Duodenal mucosa (tissue), 2 donors: ENCODE results near the gene GULP1.

ENCODE experiments used
- H3K27ac ChIP-seq: one replicate; pipeline ENCODE4 v1.7.0; 2013; ENCODE audit warnings: low read depth, low read length
- H3K27me3 ChIP-seq, 2 donors: one replicate each; pipeline ENCODE4 v1.7.0; 2013; ENCODE audit warnings: low read length in 2 of 2, control low read depth in 1 of 2; ENCODE audit not compliant: insufficient read depth in 2 of 2, control insufficient read depth in 1 of 2
- H3K36me3 ChIP-seq, 2 donors: one replicate each; pipeline ENCODE4 v1.7.0; 2013; ENCODE audit warnings: low read length in 2 of 2, control low read depth in 1 of 2; ENCODE audit not compliant: insufficient read depth in 2 of 2, control insufficient read depth in 1 of 2
- H3K4me1 ChIP-seq, 2 donors: one replicate each; pipeline ENCODE4 v1.7.0; 2013; ENCODE audit warnings: low read length in 2 of 2, control low read depth in 1 of 2; ENCODE audit not compliant: insufficient read depth in 2 of 2, control insufficient read depth in 1 of 2
- H3K4me3 ChIP-seq, 2 donors: one replicate each; pipeline ENCODE4 v1.7.0; 2013; ENCODE audit warnings: low read length in 2 of 2, low read depth in 1 of 2
- H3K9ac ChIP-seq, 2 donors: one replicate each; pipeline ENCODE4 v1.7.0; 2013; ENCODE audit warnings: low read length in 2 of 2, low read depth in 1 of 2
- H3K9me3 ChIP-seq, 2 donors: one replicate each; pipeline ENCODE4 v1.7.0; 2013; ENCODE audit warnings: low read length in 2 of 2, control low read depth in 1 of 2; ENCODE audit not compliant: control insufficient read depth in 1 of 2

Gene GULP1

GRCh38 chr2:188306271-188306670 lies 14.6 kb downstream of the GULP1 start:
- H3K9ac ChIP-seq: no peak overlapping the region
- H3K4me3 ChIP-seq: no peak overlapping the region
- H3K27ac ChIP-seq: no peak overlapping the region
- H3K4me1 ChIP-seq: no peaks in the 10 kb centered on the region
- H3K36me3 ChIP-seq: no peaks in the 10 kb centered on the region
- H3K27me3 ChIP-seq: no peaks in the 10 kb centered on the region
- H3K9me3 ChIP-seq: no peaks in the 10 kb centered on the region

- Histone ChIP-seq H3K27me3 (no peaks in the 10 kb centered on the region), H3K9me3 (no peaks in the 10 kb centered on the region), H3K4me1 (no peaks in the 10 kb centered on the region), H3K4me3 (no peak overlapping the region), H3K27ac (no peak overlapping the region), H3K36me3 (no peaks in the 10 kb centered on the region), H3K9ac (no peak overlapping the region)
Observed at GRCh38 chr2:188307850-188308283, 16.2 kb downstream of the GULP1 start.

- no peaks in the 10 kb centered on the region for H3K36me3 ChIP-seq
- no peak overlapping the region for H3K27ac ChIP-seq
Observed at GRCh38 chr2:188308483-188308882, 16.8 kb downstream of the GULP1 start.

GRCh38 chr2:188309364-188309763 lies 17.7 kb downstream of the GULP1 start:
- H3K9ac ChIP-seq: no peak overlapping the region
- H3K27me3 ChIP-seq: no peaks in the 10 kb centered on the region
- no peaks in the 10 kb centered on the region for H3K4me1 ChIP-seq
- no peaks in the 10 kb centered on the region for H3K36me3 ChIP-seq
- no peaks in the 10 kb centered on the region for H3K9me3 ChIP-seq
- no peak overlapping the region for H3K27ac ChIP-seq
- no peak overlapping the region for H3K4me3 ChIP-seq

More at GRCh38 chr2:188308483-188308882, 16.8 kb downstream of the GULP1 start:
- H3K9me3 ChIP-seq: no peaks in the 10 kb centered on the region
- no peaks in the 10 kb centered on the region for H3K27me3 ChIP-seq
- H3K4me3 ChIP-seq: no peak overlapping the region
- no peak overlapping the region for H3K9ac ChIP-seq
- no peaks in the 10 kb centered on the region for H3K4me1 ChIP-seq

GRCh38 chr2:188314314-188315054 lies 22.8 kb downstream of the GULP1 start:
- Histone ChIP-seq H3K27ac (no peak overlapping the region), H3K4me1 (no peaks in the 10 kb centered on the region)

GRCh38 chr2:188315750-188316149 lies 24.1 kb downstream of the GULP1 start:
- Histone ChIP-seq H3K9me3 (no peaks in the 10 kb centered on the region), H3K4me1 (no peaks in the 10 kb centered on the region), H3K4me3 (no peak overlapping the region), H3K27me3 (no peaks in the 10 kb centered on the region), H3K9ac (no peak overlapping the region), H3K36me3 (no peaks in the 10 kb centered on the region), H3K27ac (no peak overlapping the region)

More at GRCh38 chr2:188314314-188315054, 22.8 kb downstream of the GULP1 start:
- H3K36me3 ChIP-seq: no peaks in the 10 kb centered on the region
- H3K4me3 ChIP-seq: no peak overlapping the region
- no peaks in the 10 kb centered on the region for H3K9me3 ChIP-seq
- no peaks in the 10 kb centered on the region for H3K27me3 ChIP-seq
- H3K9ac ChIP-seq: no peak overlapping the region

- no peaks in the 10 kb centered on the region for H3K27me3 ChIP-seq
- no peaks in the 10 kb centered on the region for H3K4me1 ChIP-seq
- no peaks in the 10 kb centered on the region for H3K36me3 ChIP-seq
Observed at GRCh38 chr2:188316342-188316741, 24.7 kb downstream of the GULP1 start.

GRCh38 chr2:188316791-188317423 lies 25.2 kb downstream of the GULP1 start:
- H3K4me1 ChIP-seq: no peaks in the 10 kb centered on the region
- H3K27me3 ChIP-seq: no peaks in the 10 kb centered on the region
- H3K9me3 ChIP-seq: no peaks in the 10 kb centered on the region
- H3K4me3 ChIP-seq: no peak overlapping the region
- H3K9ac ChIP-seq: no peak overlapping the region
- H3K36me3 ChIP-seq: no peaks in the 10 kb centered on the region
- H3K27ac ChIP-seq: no peak overlapping the region

More at GRCh38 chr2:188316342-188316741, 24.7 kb downstream of the GULP1 start:
- Histone ChIP-seq H3K9ac (no peak overlapping the region), H3K4me3 (no peak overlapping the region), H3K27ac (no peak overlapping the region), H3K9me3 (no peaks in the 10 kb centered on the region)

- Histone ChIP-seq H3K27ac (no peak overlapping the region), H3K36me3 (no peaks in the 10 kb centered on the region), H3K4me1 (no peaks in the 10 kb centered on the region), H3K27me3 (no peaks in the 10 kb centered on the region), H3K9ac (no peak overlapping the region), H3K9me3 (no peaks in the 10 kb centered on the region), H3K4me3 (no peak overlapping the region)
Observed at GRCh38 chr2:188318161-188318749, 26.6 kb downstream of the GULP1 start.

- H3K9ac ChIP-seq: no peak overlapping the region
- no peaks in the 10 kb centered on the region for H3K4me1 ChIP-seq
- no peaks in the 10 kb centered on the region for H3K27me3 ChIP-seq
- no peak overlapping the region for H3K27ac ChIP-seq
- H3K9me3 ChIP-seq: no peaks in the 10 kb centered on the region
- no peak overlapping the region for H3K4me3 ChIP-seq
- no peaks in the 10 kb centered on the region for H3K36me3 ChIP-seq
Observed at GRCh38 chr2:188319838-188320237, 28.2 kb downstream of the GULP1 start.
